Stimulated activated naive B cell treated with anti-CD40 and anti-IgM and Interleukin-4, amounts not matched to agents 10 μg/mL and 1 μg/mL and 100 μg/mL, for 72 hours (primary cell): ENCODE results near the gene ADAM12.

ENCODE experiments used
- ATAC-seq, 2 donors: fragments of 150-1000 bp; cut with Tn5 transposase; replicated peaks; 2 replicates each; pipeline ENCODE4 v1.10.0; 2021; ENCODE audit warnings: moderate library complexity in 1 of 2
- DNase-seq: peaks from one replicate; pipeline ENCODE4 v3.0.0; 2021
- H3K27ac Mint-ChIP-seq: one replicate; pipeline ENCODE4 v1.8.0; 2022; ENCODE audit warnings: mild to moderate bottlenecking, mixed read lengths
- H3K27me3 Mint-ChIP-seq, 2 donors: one replicate each; pipeline ENCODE4 v1.8.0; 2022; ENCODE audit warnings: mixed read lengths in 2 of 2
- H3K36me3 Mint-ChIP-seq, 2 donors: one replicate each; pipeline ENCODE4 v1.8.0; 2022; ENCODE audit warnings: mixed read lengths in 2 of 2, mild to moderate bottlenecking in 1 of 2
- H3K4me1 Mint-ChIP-seq, 2 donors: one replicate each; pipeline ENCODE4 v1.8.0; 2022; ENCODE audit warnings: mixed read lengths in 2 of 2, mild to moderate bottlenecking in 1 of 2
- H3K4me3 Mint-ChIP-seq, 2 donors: one replicate each; pipeline ENCODE4 v1.8.0; 2022; ENCODE audit warnings: mild to moderate bottlenecking in 2 of 2, mixed read lengths in 2 of 2, moderate library complexity in 1 of 2
- H3K9me3 Mint-ChIP-seq, 2 donors: one replicate each; pipeline ENCODE4 v1.8.0; 2022; ENCODE audit warnings: mixed read lengths in 2 of 2, mild to moderate bottlenecking in 1 of 2

ADAM12 gene

GRCh38 chr10:126243306-126243705 is 145.0 kb downstream of the ADAM12 start:
- no peak for ATAC-seq
- Mint-ChIP-seq H3K4me1 (no peaks in the 10 kb centered on the region), H3K4me3 (no peak overlapping the region), H3K27ac (no peak overlapping the region), H3K36me3 (no peaks in the 10 kb centered on the region), H3K27me3 (peaks cover 7 to 9% of the 10 kb centered on the region in 2 donors), H3K9me3 (no peaks in the 10 kb centered on the region)
- no peak for DNase-seq

DNA sequence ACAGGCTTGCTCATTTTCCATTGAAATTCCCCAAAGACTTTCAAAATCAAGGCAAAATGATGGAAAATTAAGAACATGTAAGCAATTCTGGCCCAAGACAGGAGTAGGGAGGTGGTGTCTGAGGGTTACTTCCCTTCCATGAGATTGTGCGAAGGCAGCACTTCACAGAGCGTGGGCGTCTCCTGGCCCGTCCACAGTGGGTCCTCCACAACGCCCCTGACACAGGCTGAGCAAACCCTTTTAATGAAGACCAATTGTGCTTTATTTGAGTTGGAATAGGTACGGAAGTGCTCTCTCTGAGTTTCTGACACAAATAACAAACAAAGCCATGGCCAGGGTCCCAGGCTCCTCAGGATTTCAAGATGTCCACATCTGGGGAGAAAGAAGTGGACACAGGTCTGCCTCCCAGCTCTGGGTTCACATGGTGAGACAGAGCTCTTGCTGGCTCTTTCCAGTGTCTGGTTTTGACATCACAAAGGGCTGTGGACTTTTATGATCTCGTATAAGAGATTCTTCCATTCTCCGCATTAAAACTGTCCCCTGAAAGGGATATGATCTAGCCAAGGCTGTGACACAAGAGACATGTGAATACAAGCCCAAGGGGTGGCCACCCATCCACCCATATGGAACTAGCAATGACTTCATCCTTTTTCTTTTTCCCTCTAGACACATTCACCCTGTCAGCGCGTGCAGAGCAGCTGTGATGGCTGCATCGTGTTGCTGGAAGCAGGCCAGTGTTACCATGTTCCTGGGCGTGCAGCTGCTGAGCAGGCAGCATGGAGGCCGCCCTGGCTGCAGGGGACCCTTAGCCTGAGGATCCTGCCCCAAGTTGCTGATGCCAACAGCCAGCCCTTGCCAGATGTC is 145.6 kb downstream of the ADAM12 start:
- ATAC-seq (no peak), DNase-seq (no peak)
- H3K4me3 Mint-ChIP-seq = no peak overlapping the region
- no peaks in the 10 kb centered on the region for H3K36me3 Mint-ChIP-seq
- no peaks in the 10 kb centered on the region for H3K4me1 Mint-ChIP-seq
- H3K9me3 Mint-ChIP-seq = no peaks in the 10 kb centered on the region
- peaks cover 7 to 9% of the 10 kb centered on the region in 2 donors for H3K27me3 Mint-ChIP-seq
- H3K27ac Mint-ChIP-seq = no peak overlapping the region

GRCh38 chr10:126240483-126240882 is 147.8 kb downstream of the ADAM12 start:
- H3K36me3 Mint-ChIP-seq = no peaks in the 10 kb centered on the region
- H3K4me3 Mint-ChIP-seq = no peak overlapping the region
- H3K9me3 Mint-ChIP-seq = peaks cover 4 to 10% of the 10 kb centered on the region in 2 donors
- peaks cover 7 to 9% of the 10 kb centered on the region in 2 donors for H3K27me3 Mint-ChIP-seq
- DNase-seq = no peak
- H3K27ac Mint-ChIP-seq = no peak overlapping the region
- no peaks in the 10 kb centered on the region for H3K4me1 Mint-ChIP-seq
- ATAC-seq = no peak

GRCh38 chr10:126239844-126240243 is 148.4 kb downstream of the ADAM12 start:
- Mint-ChIP-seq H3K4me3 (no peak overlapping the region), H3K27ac (no peak overlapping the region), H3K36me3 (no peaks in the 10 kb centered on the region), H3K27me3 (peaks cover 7 to 9% of the 10 kb centered on the region in 2 donors), H3K4me1 (no peaks in the 10 kb centered on the region), H3K9me3 (peaks cover 4 to 10% of the 10 kb centered on the region in 2 donors)
- DNase-seq = no peak
- ATAC-seq = no peak

GRCh38 chr10:126235979-126236851 is 152.1 kb downstream of the ADAM12 start:
- DNase-seq (no peak), ATAC-seq (no peak)
- peaks cover 4 to 10% of the 10 kb centered on the region in 2 donors for H3K9me3 Mint-ChIP-seq
- H3K4me1 Mint-ChIP-seq = no peaks in the 10 kb centered on the region
- H3K4me3 Mint-ChIP-seq = no peak overlapping the region
- H3K27me3 Mint-ChIP-seq = peaks cover 26 to 27% of the 10 kb centered on the region in 2 donors
- H3K27ac Mint-ChIP-seq = peak overlapping the region; percentile 60
- no peaks in the 10 kb centered on the region for H3K36me3 Mint-ChIP-seq

DNA sequence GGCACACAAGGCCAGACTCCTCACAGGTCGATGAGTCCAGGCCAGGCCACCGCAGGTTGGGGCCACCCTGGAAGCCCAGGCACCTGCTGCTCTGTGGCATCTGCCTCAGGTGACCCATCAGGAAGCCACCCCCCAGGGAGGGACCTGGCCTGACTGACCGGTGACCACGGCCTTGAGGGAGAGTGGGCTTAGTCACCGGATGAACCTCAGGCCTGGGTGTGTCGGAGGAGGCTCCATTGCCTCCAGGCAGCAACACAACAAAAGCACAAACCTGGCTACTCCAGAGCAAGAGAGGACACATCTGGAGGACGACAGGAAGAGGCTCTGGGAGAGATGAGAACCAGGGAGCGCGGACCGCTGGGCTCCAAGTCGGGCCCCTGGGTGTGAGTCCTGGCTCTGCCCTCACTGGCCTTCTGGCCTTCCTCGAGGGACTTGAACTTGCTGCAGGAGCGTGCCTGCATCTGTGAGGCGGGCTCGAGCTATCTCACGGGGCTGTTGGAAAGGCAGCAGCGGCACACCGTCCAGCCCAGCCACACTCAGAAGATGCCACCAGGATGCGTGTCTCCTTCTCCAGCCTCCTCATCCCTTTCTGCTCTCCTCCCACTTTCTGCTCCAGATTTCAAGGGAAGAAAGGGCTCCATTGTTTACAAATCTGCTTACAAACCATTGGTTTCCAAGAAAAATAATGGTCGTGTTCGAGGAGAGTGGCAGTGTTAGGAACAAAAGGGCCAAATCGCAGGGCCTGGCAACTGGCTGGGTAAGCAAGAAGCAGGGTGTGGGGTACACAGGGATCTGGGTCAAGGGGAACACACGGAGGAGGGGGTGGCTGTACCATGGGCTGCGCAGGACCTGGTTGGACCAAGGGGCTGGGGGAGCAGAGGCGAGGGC is 152.9 kb downstream of the ADAM12 start:
- no peak overlapping the region for H3K27ac Mint-ChIP-seq
- H3K36me3 Mint-ChIP-seq = no peaks in the 10 kb centered on the region
- no peak overlapping the region for H3K4me3 Mint-ChIP-seq
- DNase-seq (no peak), ATAC-seq (no peak)
- peaks cover 4 to 10% of the 10 kb centered on the region in 2 donors for H3K9me3 Mint-ChIP-seq
- H3K4me1 Mint-ChIP-seq = no peaks in the 10 kb centered on the region
- peaks cover 24% of the 10 kb centered on the region in 2 donors for H3K27me3 Mint-ChIP-seq

GRCh38 chr10:126234630-126235029 is 153.6 kb downstream of the ADAM12 start:
- Mint-ChIP-seq H3K9me3 (peaks cover 4 to 10% of the 10 kb centered on the region in 2 donors), H3K4me3 (no peak overlapping the region), H3K36me3 (no peaks in the 10 kb centered on the region), H3K4me1 (no peaks in the 10 kb centered on the region), H3K27me3 (peaks cover 18% of the 10 kb centered on the region in 2 donors), H3K27ac (no peak overlapping the region)
- no peak for ATAC-seq
- DNase-seq = no peak

- Mint-ChIP-seq H3K36me3 (no peaks in the 10 kb centered on the region), H3K9me3 (peaks cover 4 to 10% of the 10 kb centered on the region in 2 donors), H3K4me3 (no peak overlapping the region), H3K4me1 (no peaks in the 10 kb centered on the region), H3K27ac (no peak overlapping the region), H3K27me3 (peaks cover 18% of the 10 kb centered on the region in 2 donors)
- DNase-seq = no peak
- no peak for ATAC-seq
Measured at GRCh38 chr10:126233182-126234148, 154.8 kb downstream of the ADAM12 start.

GRCh38 chr10:126230587-126230986 is 157.7 kb downstream of the ADAM12 start:
- ATAC-seq (no peak), DNase-seq (no peak)
- H3K36me3 Mint-ChIP-seq = no peaks in the 10 kb centered on the region
- peaks cover 18% of the 10 kb centered on the region in 2 donors for H3K27me3 Mint-ChIP-seq
- H3K4me3 Mint-ChIP-seq = no peak overlapping the region
- H3K27ac Mint-ChIP-seq = no peak overlapping the region
- no peaks in the 10 kb centered on the region for H3K4me1 Mint-ChIP-seq
- H3K9me3 Mint-ChIP-seq = peaks cover 0 to under 1% of the 10 kb centered on the region in 2 donors

- Mint-ChIP-seq H3K36me3 (no peaks in the 10 kb centered on the region), H3K4me3 (no peak overlapping the region), H3K27me3 (peaks cover 18% of the 10 kb centered on the region in 2 donors), H3K27ac (no peak overlapping the region), H3K4me1 (no peaks in the 10 kb centered on the region), H3K9me3 (no peaks in the 10 kb centered on the region)
- ATAC-seq (no peak), DNase-seq (no peak)
Measured at GRCh38 chr10:126229686-126230085, 158.6 kb downstream of the ADAM12 start.

DNA sequence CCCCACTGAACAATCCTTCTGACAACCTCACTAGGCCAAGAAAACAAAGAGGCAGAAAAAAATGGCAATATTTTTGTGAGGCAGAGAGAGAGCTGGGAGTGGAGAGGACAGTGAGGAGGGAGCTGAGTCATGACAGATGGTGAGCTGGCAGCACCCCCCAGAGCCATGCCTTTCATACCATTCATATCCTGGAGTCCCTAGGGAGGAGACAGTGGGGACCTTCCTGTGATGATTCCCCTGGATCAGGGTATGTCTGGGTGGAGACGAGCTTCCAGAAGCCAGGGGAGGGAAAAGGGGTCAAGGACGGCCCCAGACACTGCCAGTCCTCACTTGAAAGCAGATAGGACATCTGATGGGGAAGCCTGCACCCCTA is 160.5 kb downstream of the ADAM12 start:
- no peaks in the 10 kb centered on the region for H3K4me1 Mint-ChIP-seq
- H3K27ac Mint-ChIP-seq = no peak overlapping the region
- ATAC-seq (no peak), DNase-seq (no peak)
- no peaks in the 10 kb centered on the region for H3K36me3 Mint-ChIP-seq
- H3K27me3 Mint-ChIP-seq = peaks cover 13 to 14% of the 10 kb centered on the region in 2 donors
- H3K9me3 Mint-ChIP-seq = no peaks in the 10 kb centered on the region
- no peak overlapping the region for H3K4me3 Mint-ChIP-seq

- H3K9me3 Mint-ChIP-seq = no peaks in the 10 kb centered on the region
Measured at GRCh38 chr10:126226988-126227761, 161.1 kb downstream of the ADAM12 start.

More at GRCh38 chr10:126226988-126227761, 161.1 kb downstream of the ADAM12 start:
- DNase-seq (no peak), ATAC-seq (no peak)
- Mint-ChIP-seq H3K4me1 (no peaks in the 10 kb centered on the region), H3K27me3 (peaks cover 8 to 9% of the 10 kb centered on the region in 2 donors), H3K36me3 (no peaks in the 10 kb centered on the region), H3K4me3 (no peak overlapping the region), H3K27ac (no peak overlapping the region)
